ENCODE results near the gene ASGR1.

Gene ASGR1

GRCh38 chr17:7223375-7223774, 44.2 kb upstream of the ASGR1 start:
- TF ChIP-seq CTCF (IDR thresholded peaks at IDR 0.05; ENCODE audit: insufficient read depth, missing control alignments) = no peak
- DNase-seq (ENCODE audit: insufficient read length, low spot score) (no peak), FAIRE-seq (no peak)

- FAIRE-seq (no peak), DNase-seq (ENCODE audit: insufficient read length, low spot score) (no peak)
- no peak for TF ChIP-seq CTCF (IDR thresholded peaks at IDR 0.05; ENCODE audit: insufficient read depth, missing control alignments)
These were observed 43.8 kb upstream of the ASGR1 start for GRCh38 chr17:7222972-7223292.

GRCh38 chr17:7222093-7222971, 43.2 kb upstream of the ASGR1 start:
- FAIRE-seq = no peak
- TF ChIP-seq CTCF (IDR thresholded peaks at IDR 0.05; ENCODE audit: insufficient read depth, missing control alignments) = no peak
- DNase-seq (ENCODE audit: insufficient read length, low spot score) = no peak

- TF ChIP-seq CTCF (IDR thresholded peaks at IDR 0.05; ENCODE audit: insufficient read depth, missing control alignments) = no peak
- no peak for FAIRE-seq
- DNase-seq (ENCODE audit: insufficient read length, low spot score) = no peak
These were observed 42.3 kb upstream of the ASGR1 start for GRCh38 chr17:7221278-7222092.

- FAIRE-seq (no peak), DNase-seq (ENCODE audit: insufficient read length, low spot score) (no peak)
- TF ChIP-seq CTCF (IDR thresholded peaks at IDR 0.05; ENCODE audit: insufficient read depth, missing control alignments) = peak; percentile 41
These were observed 41.6 kb upstream of the ASGR1 start for GRCh38 chr17:7220593-7221277.

- TF ChIP-seq CTCF (IDR thresholded peaks at IDR 0.05; ENCODE audit: insufficient read depth, missing control alignments) = no peak
- FAIRE-seq (no peak), DNase-seq (ENCODE audit: insufficient read length, low spot score) (peak; percentile 84)
These were observed 40.8 kb upstream of the ASGR1 start, which contains the start of the genes ACADVL and DLG4 for GRCh38 chr17:7219812-7220592. ACADVL (plus strand) TSS chr17:7219938; CDS start chr17:7219985, 47 bp downstream. DLG4 (minus strand) TSS chr17:7219836.

Measured in D721Med (cell line).